Keratinocyte (primary cell): ENCODE data around the gene MAP3K1. TPM values are rescaled to one million over a fixed set of nuclear protein-coding genes. Genes with fewer than 3 reads are reported as not detected.
"Not testable (repeated sequence)": the region's sequence is repeated elsewhere in the genome, so short reads cannot be mapped to it uniquely, and the experiment has no call there.

ENCODE experiments used
- DNase-seq: peaks from one replicate; pipeline ENCODE4 v3.0.0-alpha.2; 2011; ENCODE audit warnings: low read depth, missing footprints, low spot score
- FAIRE-seq: peaks from 2 replicates; lab custom pipeline; 2011; peaks lifted over from hg19 to GRCh38; lab: Jason Lieb, UNC
- H2AFZ ChIP-seq: 2 replicates; pipeline ENCODE4 v1.6.0; 2012; ENCODE audit warnings: low read length, control low read depth, inconsistent platforms; ENCODE audit not compliant: control insufficient read depth
- H3K27ac ChIP-seq: 2 replicates; pipeline ENCODE4 v1.5.1; 2011; ENCODE audit warnings: low read length; ENCODE audit not compliant: control insufficient read depth, insufficient read depth
- H3K27me3 ChIP-seq: 3 replicates; pipeline ENCODE4 v1.6.0; 2011; ENCODE audit warnings: low read length; ENCODE audit not compliant: control insufficient read depth, insufficient read depth; ENCODE audit errors: extremely low read depth
- H3K36me3 ChIP-seq, 2 experiments: 2 replicates in 1 of 2; 3 replicates in 1 of 2; pipeline ENCODE4 v1.5.1; 2011; ENCODE audit warnings: low read length in 2 of 2, mild to moderate bottlenecking in 1 of 2; ENCODE audit not compliant: control insufficient read depth in 2 of 2, insufficient read depth in 2 of 2; ENCODE audit errors: extremely low read depth in 1 of 2
- H3K4me1 ChIP-seq: 3 replicates; pipeline ENCODE4 v1.5.1; 2011; ENCODE audit warnings: low read length; ENCODE audit not compliant: control insufficient read depth, insufficient read depth; ENCODE audit errors: extremely low read depth
- H3K4me2 ChIP-seq: 3 replicates; pipeline ENCODE4 v1.6.0; 2011; ENCODE audit warnings: low read depth, low read length; ENCODE audit not compliant: control insufficient read depth, insufficient read depth; ENCODE audit errors: extremely low read depth
- H3K4me3 ChIP-seq, 3 experiments: fragments of 200-600 bp in 1 of 3; sonication (generic) in 1 of 3; 2 replicates in 2 of 3; 3 replicates in 1 of 3; pipeline ENCODE4 v1.5.1; 2011 to 2016; ENCODE audit warnings: low read length in 3 of 3, mild to moderate bottlenecking in 3 of 3, control low read depth in 2 of 3, inconsistent platforms in 1 of 3, low read depth in 1 of 3, mixed read lengths in 1 of 3, mixed run types in 1 of 3, moderate library complexity in 1 of 3; ENCODE audit not compliant: control insufficient read depth in 2 of 3, insufficient read depth in 2 of 3; ENCODE audit errors: extremely low read depth in 1 of 3
- H3K79me2 ChIP-seq: 2 replicates; pipeline ENCODE4 v1.6.0; 2012; ENCODE audit warnings: low read length; ENCODE audit not compliant: control insufficient read depth, insufficient read depth
- H3K9ac ChIP-seq: 3 replicates; pipeline ENCODE4 v1.6.0; 2011; ENCODE audit warnings: low read length; ENCODE audit not compliant: control insufficient read depth, insufficient read depth; ENCODE audit errors: extremely low read depth
- H3K9me1 ChIP-seq: 3 replicates; pipeline ENCODE4 v1.6.0; 2011; ENCODE audit warnings: low read length; ENCODE audit not compliant: control insufficient read depth, insufficient read depth; ENCODE audit errors: extremely low read depth
- H3K9me3 ChIP-seq: 2 replicates; pipeline ENCODE4 v1.5.1; 2012; ENCODE audit warnings: low read depth, low read length; ENCODE audit not compliant: control insufficient read depth
- H4K20me1 ChIP-seq: 3 replicates; pipeline ENCODE4 v1.6.0; 2011; ENCODE audit warnings: low read length; ENCODE audit not compliant: control insufficient read depth, insufficient read depth; ENCODE audit errors: extremely low read depth
- EZH2 ChIP-seq: IDR thresholded peaks from one replicate; pipeline ENCODE4 v1.6.1; 2012; ENCODE audit warnings: inconsistent platforms, mild to moderate bottlenecking, low read length, moderate library complexity
- dilution Hi-C: fragments of 300-500 bp; cut with MboI; formaldehyde crosslinking; loops from one replicate; pipeline ENCODE4 v1.7.0; 2020; ENCODE audit warnings: low sequenced_read_pairs; ENCODE audit not compliant: extremely low pct_ligation_motif_present
- polyA plus RNA-seq, 5 experiments: library from polyadenylated mRNA; depleted of rRNA in 3 of 5; stranded (reverse) in 3 of 5; stranded (forward) in 1 of 5; unstranded in 1 of 5; fragments of >200 nt; gene quantifications; 1 replicate in 1 of 5; 2 replicates in 3 of 5; 3 replicates in 1 of 5; pipeline versions ENCODE4 v1.2.1 to v1.2.3, GENCODE V29; 2011 to 2012; ENCODE audit warnings: missing spikeins in 2 of 5, low read depth in 1 of 5, low replicate concordance in 1 of 5
- TF ChIP-seq, protein P1 (sequence below), 3 experiments: IDR thresholded peaks in 1 of 3; conservative IDR thresholded peaks in 1 of 3; optimal IDR thresholded peaks in 1 of 3; 2 replicates in 2 of 3; 3 replicates in 1 of 3; pipeline versions ENCODE3 to v1.5.1; 2011; ENCODE audit warnings: low read length in 3 of 3, mild to moderate bottlenecking in 3 of 3, moderate library complexity in 2 of 3, control low read depth in 1 of 3, inconsistent platforms in 1 of 3; ENCODE audit not compliant: insufficient read depth in 2 of 3; ENCODE audit errors: extremely low read depth in 1 of 3

Gene MAP3K1
- polyA plus RNA-seq, 1 donor (not counting 4 experiments of a cell fraction or from before 2014, with no cell fraction given): 8.0 TPM

DNA sequence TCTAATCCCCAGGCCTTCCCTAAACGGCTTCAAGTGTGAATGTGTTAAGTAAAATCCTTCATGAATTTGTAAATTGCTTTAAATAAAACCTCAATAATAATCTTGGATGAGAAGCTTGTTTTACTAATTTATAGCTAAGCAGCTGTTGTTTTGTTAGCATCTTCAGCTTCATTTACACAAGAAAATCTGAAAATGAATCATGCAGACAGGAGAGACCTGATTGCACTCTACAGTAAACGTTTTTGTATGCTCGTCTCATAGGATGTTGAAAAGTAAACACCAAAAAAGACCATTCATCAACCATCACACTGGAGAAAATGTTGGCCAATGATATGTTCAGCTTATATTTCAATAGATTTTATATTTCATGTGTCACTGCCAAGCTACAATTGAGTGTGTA lies 40.4 kb upstream of the MAP3K1 start:
- no peak overlapping the region for H2AFZ ChIP-seq
- no peaks in the 10 kb centered on the region for H3K9me1 ChIP-seq
- no peak overlapping the region for H3K27ac ChIP-seq
- no peaks in the 10 kb centered on the region for H3K79me2 ChIP-seq
- H3K9me3 ChIP-seq: no peaks in the 10 kb centered on the region
- H3K4me2 ChIP-seq: no peak overlapping the region
- no peaks in the 10 kb centered on the region for H4K20me1 ChIP-seq
- no peak for DNase-seq
- no peak overlapping the region for H3K9ac ChIP-seq
- TF ChIP-seq, protein P1, sequence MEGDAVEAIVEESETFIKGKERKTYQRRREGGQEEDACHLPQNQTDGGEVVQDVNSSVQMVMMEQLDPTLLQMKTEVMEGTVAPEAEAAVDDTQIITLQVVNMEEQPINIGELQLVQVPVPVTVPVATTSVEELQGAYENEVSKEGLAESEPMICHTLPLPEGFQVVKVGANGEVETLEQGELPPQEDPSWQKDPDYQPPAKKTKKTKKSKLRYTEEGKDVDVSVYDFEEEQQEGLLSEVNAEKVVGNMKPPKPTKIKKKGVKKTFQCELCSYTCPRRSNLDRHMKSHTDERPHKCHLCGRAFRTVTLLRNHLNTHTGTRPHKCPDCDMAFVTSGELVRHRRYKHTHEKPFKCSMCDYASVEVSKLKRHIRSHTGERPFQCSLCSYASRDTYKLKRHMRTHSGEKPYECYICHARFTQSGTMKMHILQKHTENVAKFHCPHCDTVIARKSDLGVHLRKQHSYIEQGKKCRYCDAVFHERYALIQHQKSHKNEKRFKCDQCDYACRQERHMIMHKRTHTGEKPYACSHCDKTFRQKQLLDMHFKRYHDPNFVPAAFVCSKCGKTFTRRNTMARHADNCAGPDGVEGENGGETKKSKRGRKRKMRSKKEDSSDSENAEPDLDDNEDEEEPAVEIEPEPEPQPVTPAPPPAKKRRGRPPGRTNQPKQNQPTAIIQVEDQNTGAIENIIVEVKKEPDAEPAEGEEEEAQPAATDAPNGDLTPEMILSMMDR (optimal IDR thresholded peaks at IDR 0.05 in 1 of 3, IDR thresholded peaks at IDR 0.05 in 1 of 3, conservative IDR thresholded peaks at IDR 0.05 in 1 of 3; ENCODE audit: extremely low read depth in 1 of 3, insufficient read depth in 2 of 3, low read length in 3 of 3): no peak
- no peak for TF ChIP-seq EZH2
- FAIRE-seq: no peak
- H3K36me3 ChIP-seq: no peaks in the 10 kb centered on the region
- dilution Hi-C loops: no loop called here
- H3K4me1 ChIP-seq: no peaks in the 10 kb centered on the region
- no peaks in the 10 kb centered on the region for H3K27me3 ChIP-seq
- H3K4me3 ChIP-seq: no peak overlapping the region

GRCh38 chr5:56776212-56776846 lies 39.0 kb upstream of the MAP3K1 start:
- DNase-seq, H2AFZ ChIP-seq, H3K27ac ChIP-seq, H3K27me3 ChIP-seq, H3K9me1 ChIP-seq, H4K20me1 ChIP-seq, H3K9me3 ChIP-seq, H3K4me3 ChIP-seq, dilution Hi-C loops, H3K4me1 ChIP-seq, H3K4me2 ChIP-seq, FAIRE-seq, H3K9ac ChIP-seq, H3K36me3 ChIP-seq, H3K79me2 ChIP-seq: not testable (repeated sequence)

- TF ChIP-seq EZH2: no peak
- TF ChIP-seq, protein P1 (optimal IDR thresholded peaks at IDR 0.05 in 1 of 3, IDR thresholded peaks at IDR 0.05 in 1 of 3, conservative IDR thresholded peaks at IDR 0.05 in 1 of 3; ENCODE audit: extremely low read depth in 1 of 3, insufficient read depth in 2 of 3, low read length in 3 of 3): no peak
- Histone ChIP-seq H3K27ac (no peak overlapping the region), H3K9me1 (no peaks in the 10 kb centered on the region), H3K9me3 (no peaks in the 10 kb centered on the region), H3K27me3 (no peaks in the 10 kb centered on the region), H4K20me1 (no peaks in the 10 kb centered on the region), H3K79me2 (no peaks in the 10 kb centered on the region), H3K4me1 (no peaks in the 10 kb centered on the region), H3K4me3 (no peak overlapping the region), H3K9ac (no peak overlapping the region), H3K36me3 (no peaks in the 10 kb centered on the region), H3K4me2 (no peak overlapping the region), H2AFZ (no peak overlapping the region)
- dilution Hi-C loops: no loop called here
- DNase-seq (no peak), FAIRE-seq (no peak)
These were observed 32.1 kb upstream of the MAP3K1 start for GRCh38 chr5:56783261-56783660.
